ENCODE data around the gene ABAT.

- TF ChIP-seq EZH2phosphoT487 (IDR thresholded peaks at IDR 0.05; ENCODE audit: insufficient read depth, low read depth) (no peak), EZH2 (IDR thresholded peaks at IDR 0.05; ENCODE audit: insufficient read depth, poor library complexity, severe bottlenecking) (no peak)
Measured at GRCh38 chr16:8776129-8776584, 101.7 kb downstream of the ABAT start.
